Measurements from ENCODE around the gene SPAAR.

Gene SPAAR

GRCh38 chr9:35951736-35952135 lies 42.4 kb downstream of the SPAAR start:
- no peak for DNase-seq

- no peak for DNase-seq
Measured at GRCh38 chr9:35952526-35953191, 43.4 kb downstream of the SPAAR start.

- DNase-seq = peak; percentile 3
Measured at GRCh38 chr9:35954942-35955546, 45.8 kb downstream of the SPAAR start.

- DNase-seq = no peak
Measured at GRCh38 chr9:35956651-35957050, 47.4 kb downstream of the SPAAR start.

- no peak for DNase-seq
Measured at GRCh38 chr9:35958104-35958837, 49.0 kb downstream of the SPAAR start, which contains the start of gene OR2S2. OR2S2 (minus strand) TSS chr9:35958154; CDS start chr9:35958098, 56 bp downstream.

GRCh38 chr9:35960039-35960655 lies 50.9 kb downstream of the SPAAR start:
- no peak for DNase-seq

Measured in T1000 (cell line).